ENCODE measurements around the gene LACTB.

GRCh38 chr15:63185206-63185605, 63.5 kb downstream of the LACTB start:
- TF ChIP-seq ATF3 (IDR thresholded peaks at IDR 0.05) (no peak), CTCF (IDR thresholded peaks at IDR 0.05; ENCODE audit: low read depth, low read length, missing input control) (no peak), FOXA2 (IDR thresholded peaks at IDR 0.05) (no peak), RAD21 (IDR thresholded peaks at IDR 0.05) (no peak), GABPA (IDR thresholded peaks at IDR 0.05 in 1 of 2, conservative IDR thresholded peaks at IDR 0.05 in 1 of 2) (no peak), TAF1 (conservative IDR thresholded peaks at IDR 0.05) (no peak), EGR1 (IDR thresholded peaks at IDR 0.05; ENCODE audit: low read depth in 2 of 2) (no peak), SP1 (IDR thresholded peaks at IDR 0.05) (no peak), RXRA (IDR thresholded peaks at IDR 0.05) (no peak), YY1 (IDR thresholded peaks at IDR 0.05) (no peak), JUND (IDR thresholded peaks at IDR 0.05) (no peak)
- TF ChIP-seq, protein P1, sequence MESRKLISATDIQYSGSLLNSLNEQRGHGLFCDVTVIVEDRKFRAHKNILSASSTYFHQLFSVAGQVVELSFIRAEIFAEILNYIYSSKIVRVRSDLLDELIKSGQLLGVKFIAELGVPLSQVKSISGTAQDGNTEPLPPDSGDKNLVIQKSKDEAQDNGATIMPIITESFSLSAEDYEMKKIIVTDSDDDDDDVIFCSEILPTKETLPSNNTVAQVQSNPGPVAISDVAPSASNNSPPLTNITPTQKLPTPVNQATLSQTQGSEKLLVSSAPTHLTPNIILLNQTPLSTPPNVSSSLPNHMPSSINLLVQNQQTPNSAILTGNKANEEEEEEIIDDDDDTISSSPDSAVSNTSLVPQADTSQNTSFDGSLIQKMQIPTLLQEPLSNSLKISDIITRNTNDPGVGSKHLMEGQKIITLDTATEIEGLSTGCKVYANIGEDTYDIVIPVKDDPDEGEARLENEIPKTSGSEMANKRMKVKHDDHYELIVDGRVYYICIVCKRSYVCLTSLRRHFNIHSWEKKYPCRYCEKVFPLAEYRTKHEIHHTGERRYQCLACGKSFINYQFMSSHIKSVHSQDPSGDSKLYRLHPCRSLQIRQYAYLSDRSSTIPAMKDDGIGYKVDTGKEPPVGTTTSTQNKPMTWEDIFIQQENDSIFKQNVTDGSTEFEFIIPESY (IDR thresholded peaks at IDR 0.05): no peak
- TF ChIP-seq, protein P2, sequence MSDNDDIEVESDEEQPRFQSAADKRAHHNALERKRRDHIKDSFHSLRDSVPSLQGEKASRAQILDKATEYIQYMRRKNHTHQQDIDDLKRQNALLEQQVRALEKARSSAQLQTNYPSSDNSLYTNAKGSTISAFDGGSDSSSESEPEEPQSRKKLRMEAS (IDR thresholded peaks at IDR 0.05): no peak
- TF ChIP-seq, protein P3, sequence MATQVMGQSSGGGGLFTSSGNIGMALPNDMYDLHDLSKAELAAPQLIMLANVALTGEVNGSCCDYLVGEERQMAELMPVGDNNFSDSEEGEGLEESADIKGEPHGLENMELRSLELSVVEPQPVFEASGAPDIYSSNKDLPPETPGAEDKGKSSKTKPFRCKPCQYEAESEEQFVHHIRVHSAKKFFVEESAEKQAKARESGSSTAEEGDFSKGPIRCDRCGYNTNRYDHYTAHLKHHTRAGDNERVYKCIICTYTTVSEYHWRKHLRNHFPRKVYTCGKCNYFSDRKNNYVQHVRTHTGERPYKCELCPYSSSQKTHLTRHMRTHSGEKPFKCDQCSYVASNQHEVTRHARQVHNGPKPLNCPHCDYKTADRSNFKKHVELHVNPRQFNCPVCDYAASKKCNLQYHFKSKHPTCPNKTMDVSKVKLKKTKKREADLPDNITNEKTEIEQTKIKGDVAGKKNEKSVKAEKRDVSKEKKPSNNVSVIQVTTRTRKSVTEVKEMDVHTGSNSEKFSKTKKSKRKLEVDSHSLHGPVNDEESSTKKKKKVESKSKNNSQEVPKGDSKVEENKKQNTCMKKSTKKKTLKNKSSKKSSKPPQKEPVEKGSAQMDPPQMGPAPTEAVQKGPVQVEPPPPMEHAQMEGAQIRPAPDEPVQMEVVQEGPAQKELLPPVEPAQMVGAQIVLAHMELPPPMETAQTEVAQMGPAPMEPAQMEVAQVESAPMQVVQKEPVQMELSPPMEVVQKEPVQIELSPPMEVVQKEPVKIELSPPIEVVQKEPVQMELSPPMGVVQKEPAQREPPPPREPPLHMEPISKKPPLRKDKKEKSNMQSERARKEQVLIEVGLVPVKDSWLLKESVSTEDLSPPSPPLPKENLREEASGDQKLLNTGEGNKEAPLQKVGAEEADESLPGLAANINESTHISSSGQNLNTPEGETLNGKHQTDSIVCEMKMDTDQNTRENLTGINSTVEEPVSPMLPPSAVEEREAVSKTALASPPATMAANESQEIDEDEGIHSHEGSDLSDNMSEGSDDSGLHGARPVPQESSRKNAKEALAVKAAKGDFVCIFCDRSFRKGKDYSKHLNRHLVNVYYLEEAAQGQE (IDR thresholded peaks at IDR 0.05): no peak
